Liver (tissue), 3 donors: ENCODE measurements around the gene ZIC1.

Source experiments
- CTCF ChIP-seq: fragments of 150-350 bp; IDR thresholded peaks from 2 replicates; pipeline ENCODE4 v1.5.1; 2017; ENCODE audit warnings: improper control_type of control experiment, low read depth, low read length; ENCODE audit not compliant: missing input control
- JUND ChIP-seq, 2 donors: IDR thresholded peaks; 2 replicates each; pipeline ENCODE4 v1.6.1; 2016; ENCODE audit warnings: antibody characterized with exemption in 2 of 2
- NR2F2 ChIP-seq: IDR thresholded peaks from 2 replicates; pipeline ENCODE4 v1.6.1; 2016; ENCODE audit warnings: antibody characterized with exemption
- SP1 ChIP-seq: IDR thresholded peaks from 2 replicates; pipeline ENCODE4 v1.6.1; 2018; ENCODE audit warnings: antibody characterized with exemption, mild to moderate bottlenecking
- YY1 ChIP-seq: IDR thresholded peaks from 2 replicates; pipeline ENCODE4 v1.6.1; 2016; ENCODE audit warnings: antibody characterized with exemption, mild to moderate bottlenecking
- donor health status: healthy.
- donor health status: healthy.

DNA sequence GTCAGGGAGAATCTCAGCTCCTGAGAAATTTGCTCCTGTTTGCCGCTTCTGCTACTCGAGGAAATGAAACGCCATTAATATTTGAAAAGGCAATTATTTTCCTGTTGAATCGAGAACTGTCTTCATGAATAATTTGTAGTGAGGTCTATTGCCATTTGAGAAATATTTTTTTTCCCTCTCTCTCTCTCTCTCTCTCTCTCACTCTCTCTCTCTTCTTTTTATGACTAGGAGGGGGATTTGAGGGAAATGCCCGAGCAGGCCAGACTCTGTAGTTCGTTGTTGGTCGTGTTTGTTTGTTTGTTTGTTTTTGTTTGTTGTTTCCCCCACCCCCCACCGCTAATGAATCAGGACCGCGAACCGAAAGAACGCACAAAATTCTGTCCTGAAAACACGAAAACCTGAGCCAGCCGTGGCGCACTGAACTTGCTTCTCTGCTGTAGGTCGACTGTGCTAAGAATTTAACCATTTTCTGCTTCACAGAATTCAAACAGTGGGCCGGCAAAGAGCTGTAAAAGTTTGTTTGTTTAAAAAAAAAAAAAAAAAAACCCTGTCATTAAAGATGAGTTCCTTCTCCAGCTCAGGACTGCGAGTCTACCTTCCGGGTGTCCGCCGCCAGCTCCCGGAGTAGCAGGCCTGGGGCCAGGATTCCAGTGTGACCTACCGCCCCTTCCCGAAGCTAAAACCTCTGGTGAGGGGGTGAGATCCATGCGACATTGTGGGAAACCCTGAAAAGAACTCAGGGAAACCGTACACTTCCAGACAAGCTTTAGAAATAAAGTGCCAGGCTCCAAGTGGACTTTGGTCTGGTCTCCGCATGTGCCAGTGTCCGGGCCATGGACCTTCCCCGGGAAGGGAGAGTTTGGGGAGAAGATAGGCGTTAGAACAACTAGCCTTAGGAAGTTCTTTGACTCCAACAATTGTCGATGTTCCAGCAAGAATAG, 15.0 kb upstream of the ZIC1 start:
- TF ChIP-seq SP1 (no peak), CTCF (no peak), NR2F2 (no peak), YY1 (peak; percentile 43), JUND (IDR thresholded peaks at IDR 0.05) (peak in 1 of 2 donors; percentile 60)
